SK-N-SH (cell line): Measurements from ENCODE around the gene ANKRD10.

Experiments used
- CTCF ChIP-seq: fragments of 200-600 bp; sonication (generic); IDR thresholded peaks from 2 replicates; pipeline ENCODE4 v1.6.1; 2017; ENCODE audit warnings: antibody characterized with exemption, mild to moderate bottlenecking, moderate library complexity
- NFIC ChIP-seq: IDR thresholded peaks from 2 replicates; pipeline ENCODE4 v1.4.0; 2012; ENCODE audit warnings: borderline replicate concordance
- PBX3 ChIP-seq: IDR thresholded peaks from 2 replicates; pipeline ENCODE4; 2012
- POLR2AphosphoS5 ChIP-seq: IDR thresholded peaks from 2 replicates; pipeline ENCODE4 v1.6.1; 2012; ENCODE audit warnings: low read depth, low read length
- REST ChIP-seq: IDR thresholded peaks from 2 replicates; pipeline ENCODE4 v1.6.1; 2012; ENCODE audit warnings: mild to moderate bottlenecking, low read depth, low read length, moderate library complexity
- RFX5 ChIP-seq: IDR thresholded peaks from 2 replicates; pipeline ENCODE4 v1.6.1; 2012; ENCODE audit warnings: mild to moderate bottlenecking, improper control_type of control experiment, low read length
- USF1 ChIP-seq: IDR thresholded peaks from 2 replicates; pipeline ENCODE4 v1.4.0; 2012; ENCODE audit warnings: low read depth, borderline replicate concordance

- TF ChIP-seq NFIC (no peak), CTCF (no peak), POLR2AphosphoS5 (no peak), RFX5 (no peak), USF1 (no peak), REST (no peak), PBX3 (no peak)
Measured at GRCh38 chr13:110961959-110962358, 47.1 kb upstream of the ANKRD10 start.
